ENCODE results near the gene AMN. TPM values are rescaled to one million over a fixed set of nuclear protein-coding genes. Genes with fewer than 3 reads are reported as not detected.

Gene AMN
- polyA plus RNA-seq, 1 of the 3 experiments (the other 2 are of a cell fraction), result 0.03 TPM

- Histone ChIP-seq H3K9ac (no peak overlapping the region), H3K9me3 (no peaks in the 10 kb centered on the region), H2AFZ (ENCODE audit: low read depth) (no peak overlapping the region), H3K4me2 (no peak overlapping the region), H3F3A (replicated peaks; ENCODE audit: insufficient read depth) (no peaks in the 10 kb centered on the region), H3K4me1 (ENCODE audit: control insufficient read depth in 1 of 2, insufficient read depth in 2 of 2, low read depth in 1 of 2, low read length in 1 of 2) (no peaks in the 10 kb centered on the region), H3K79me2 (ENCODE audit: insufficient read depth) (peaks cover 1% of the 10 kb centered on the region; the same call in 1 of the 2 replicates), H3K9me2 (no peaks in the 10 kb centered on the region), H3K27ac (ENCODE audit: low read depth in 2 of 2, low read length in 1 of 2) (no peak overlapping the region), H3K27me3 (ENCODE audit: insufficient read depth) (no peaks in the 10 kb centered on the region), H4K20me1 (ENCODE audit: insufficient read depth) (no peaks in the 10 kb centered on the region), H3K4me3 (ENCODE audit: low read depth in 2 of 2, low read length in 1 of 2) (no peak overlapping the region), H3K36me3 (replicated peaks in 1 of 2; ENCODE audit: control insufficient read depth in 1 of 2, insufficient read depth in 2 of 2, low read length in 1 of 2) (peaks cover 51 to 55% of the 10 kb centered on the region in 2 experiments)
- ChIA-PET POLR2A (no interaction called here), CTCF (no interaction called here)
- no peak for DNase-seq
- TF ChIP-seq IRF3 (IDR thresholded peaks at IDR 0.05; ENCODE audit: low read depth, low read length), result no peak
- no peak for TF ChIP-seq RFX5 (IDR thresholded peaks at IDR 0.05; ENCODE audit: low read length)
- no peak for TF ChIP-seq CHD2 (IDR thresholded peaks at IDR 0.05; ENCODE audit: low read length, partially characterized antibody)
- no peak for TF ChIP-seq TAF1 (IDR thresholded peaks at IDR 0.05; ENCODE audit: borderline replicate concordance, low read depth, low read length)
- TF ChIP-seq TCF12 (IDR thresholded peaks at IDR 0.05), result no peak
- no peak for TF ChIP-seq SMC3 (IDR thresholded peaks at IDR 0.05; ENCODE audit: low read depth, low read length)
- no peak for TF ChIP-seq SIN3A (IDR thresholded peaks at IDR 0.05; ENCODE audit: borderline replicate concordance, low read depth, low read length)
- TF ChIP-seq EP300 (IDR thresholded peaks at IDR 0.05; ENCODE audit: borderline replicate concordance in 1 of 2, low read depth in 1 of 2, low read length in 1 of 2), result no peak
- no peak for TF ChIP-seq POLR2AphosphoS5 (IDR thresholded peaks at IDR 0.05; ENCODE audit: low read depth, low read length)
- TF ChIP-seq ELF1 (IDR thresholded peaks at IDR 0.05), result no peak
- TF ChIP-seq GABPA (IDR thresholded peaks at IDR 0.05; ENCODE audit: low read depth), result no peak
- TF ChIP-seq YY1 (IDR thresholded peaks at IDR 0.05; ENCODE audit: low read depth), result no peak
- no peak for TF ChIP-seq NFIC (IDR thresholded peaks at IDR 0.05; ENCODE audit: borderline replicate concordance)
- 98% methylated on average over 9 of the region's 9 CpGs for WGBS (ENCODE audit: low lambda C conversion rate)
These were observed 56.9 kb downstream of the AMN start for GRCh38 chr14:102979406-102979805.

- Histone ChIP-seq H3K9ac (no peak overlapping the region), H3K79me2 (ENCODE audit: insufficient read depth) (peaks cover 4% of the 10 kb centered on the region; the same call in 1 of the 2 replicates), H3K4me2 (no peak overlapping the region), H3K4me1 (ENCODE audit: control insufficient read depth in 1 of 2, insufficient read depth in 2 of 2, low read depth in 1 of 2, low read length in 1 of 2) (no peaks in the 10 kb centered on the region), H3K27me3 (ENCODE audit: insufficient read depth) (no peaks in the 10 kb centered on the region), H3F3A (replicated peaks; ENCODE audit: insufficient read depth) (no peaks in the 10 kb centered on the region), H4K20me1 (ENCODE audit: insufficient read depth) (no peaks in the 10 kb centered on the region), H3K9me2 (no peaks in the 10 kb centered on the region), H3K36me3 (replicated peaks in 1 of 2; ENCODE audit: control insufficient read depth in 1 of 2, insufficient read depth in 2 of 2, low read length in 1 of 2) (peaks cover 51 to 58% of the 10 kb centered on the region in 2 experiments), H3K4me3 (ENCODE audit: low read depth in 2 of 2, low read length in 1 of 2) (no peak overlapping the region), H3K27ac (ENCODE audit: low read depth in 2 of 2, low read length in 1 of 2) (no peak overlapping the region), H3K9me3 (no peaks in the 10 kb centered on the region), H2AFZ (ENCODE audit: low read depth) (no peak overlapping the region)
- ChIA-PET CTCF (no interaction called here), POLR2A (no interaction called here)
- DNase-seq, result no peak
- WGBS (ENCODE audit: low lambda C conversion rate), result 93% methylated on average over 7 of the region's 8 CpGs
- TF ChIP-seq RAD21 (IDR thresholded peaks at IDR 0.05; ENCODE audit: low read length) (no peak), CHD2 (IDR thresholded peaks at IDR 0.05; ENCODE audit: low read length, partially characterized antibody) (no peak), NRF1 (IDR thresholded peaks at IDR 0.05; ENCODE audit: low read depth, low read length) (no peak), USF2 (IDR thresholded peaks at IDR 0.05; ENCODE audit: borderline replicate concordance, low read depth, low read length) (no peak), TAF1 (IDR thresholded peaks at IDR 0.05; ENCODE audit: borderline replicate concordance, low read depth, low read length) (no peak), EP300 (IDR thresholded peaks at IDR 0.05; ENCODE audit: borderline replicate concordance in 1 of 2, low read depth in 1 of 2, low read length in 1 of 2) (no peak), RCOR1 (IDR thresholded peaks at IDR 0.05; ENCODE audit: low read length) (no peak), GABPA (IDR thresholded peaks at IDR 0.05; ENCODE audit: low read depth) (no peak), TEAD4 (IDR thresholded peaks at IDR 0.05; ENCODE audit: borderline replicate concordance, insufficient read depth) (no peak), MAX (IDR thresholded peaks at IDR 0.05; ENCODE audit: low read depth) (no peak), POLR2AphosphoS5 (IDR thresholded peaks at IDR 0.05; ENCODE audit: low read depth, low read length) (no peak), RFX5 (IDR thresholded peaks at IDR 0.05; ENCODE audit: low read length) (no peak), FOXJ3 (CRISPR knock-in tag; IDR thresholded peaks at IDR 0.05) (no peak), RXRA (IDR thresholded peaks at IDR 0.05; ENCODE audit: borderline replicate concordance, low read depth) (no peak), SMC3 (IDR thresholded peaks at IDR 0.05; ENCODE audit: low read depth, low read length) (no peak), TCF12 (IDR thresholded peaks at IDR 0.05) (no peak), CTCF (IDR thresholded peaks at IDR 0.05) (no peak), JUND (IDR thresholded peaks at IDR 0.05) (no peak)
These were observed 57.9 kb downstream of the AMN start for GRCh38 chr14:102980409-102980810.
